GM13976 (cell line): Measurements from ENCODE around the gene TTC34.
"Not testable (repeated sequence)": the region's sequence is repeated elsewhere in the genome, so short reads cannot be mapped to it uniquely, and the experiment has no call there.

Experiments
- DNase-seq: peaks from one replicate; pipeline ENCODE4 v3.0.0; 2012; ENCODE audit warnings: low spot score
- CTCF ChIP-seq: IDR thresholded peaks from 2 replicates; pipeline ENCODE4 v1.5.1; 2012; ENCODE audit warnings: borderline replicate concordance, mild to moderate bottlenecking; ENCODE audit not compliant: insufficient read depth; ENCODE audit errors: extremely low read depth, missing control alignments, control extremely low read depth
- in situ Hi-C: fragments of 300-500 bp; cut with MboI; formaldehyde crosslinking; loops from one replicate; pipeline ENCODE4 v1.12.0; 2022; ENCODE audit warnings: low sequenced_read_pairs, mixed read lengths, inconsistent platforms; ENCODE audit not compliant: unreplicated experiment

The TTC34 gene

GRCh38 chr1:2628191-2628932 is 173.1 kb downstream of the TTC34 start:
- DNase-seq = no peak
- TF ChIP-seq CTCF = no peak
- in situ Hi-C loops = no loop called here

- no peak for DNase-seq
- no peak for TF ChIP-seq CTCF
- in situ Hi-C loops = no loop called here
Observed at GRCh38 chr1:2627746-2628145, 173.7 kb downstream of the TTC34 start.

- DNase-seq, in situ Hi-C loops: not testable (repeated sequence)
Observed at GRCh38 chr1:2625748-2626147, 175.7 kb downstream of the TTC34 start.

GRCh38 chr1:2625311-2625710 is 176.2 kb downstream of the TTC34 start:
- DNase-seq = no peak
- TF ChIP-seq CTCF = no peak
- in situ Hi-C loops = no loop called here

GRCh38 chr1:2624735-2625300 is 176.7 kb downstream of the TTC34 start:
- no peak for DNase-seq
- TF ChIP-seq CTCF = no peak
- in situ Hi-C loops = no loop called here

GRCh38 chr1:2623571-2624337 is 177.7 kb downstream of the TTC34 start:
- in situ Hi-C loops = no loop called here
- DNase-seq = no peak
- no peak for TF ChIP-seq CTCF

GRCh38 chr1:2617971-2618470 is 183.5 kb downstream of the TTC34 start:
- no peak for DNase-seq
- in situ Hi-C loops = no loop called here
- no peak for TF ChIP-seq CTCF
